ENCODE measurements around the gene HHAT. TPM values are rescaled to one million over a fixed set of nuclear protein-coding genes. Genes with fewer than 3 reads are reported as not detected.

The HHAT gene
- total RNA-seq, 1 experiment from 2014 or later, result 10.0 TPM

- DNase-seq (ENCODE audit: low read depth in 1 of 2, low spot score in 2 of 2), result no peak
- H3K9me3 ChIP-seq (replicated peaks), result no peaks in the 10 kb centered on the region
- no peak overlapping the region for H3K27ac ChIP-seq
- H3K4me3 ChIP-seq, result no peak overlapping the region
- H3K4me1 ChIP-seq (replicated peaks), result peaks cover 24% of the 10 kb centered on the region
- no peaks in the 10 kb centered on the region for H3K27me3 ChIP-seq (replicated peaks)
- no peaks in the 10 kb centered on the region for H3K36me3 ChIP-seq
These were observed 271.9 kb downstream of the HHAT start for GRCh38 chr1:210600421-210601159.

- H3K4me3 ChIP-seq, result no peak overlapping the region
- no peaks in the 10 kb centered on the region for H3K27me3 ChIP-seq (replicated peaks)
- H3K4me1 ChIP-seq (replicated peaks), result peaks cover 9% of the 10 kb centered on the region
- H3K27ac ChIP-seq, result no peak overlapping the region
- H3K36me3 ChIP-seq, result no peaks in the 10 kb centered on the region
- DNase-seq (ENCODE audit: low read depth in 1 of 2, low spot score in 2 of 2), result no peak
- H3K9me3 ChIP-seq (replicated peaks), result no peaks in the 10 kb centered on the region
These were observed 274.4 kb downstream of the HHAT start for GRCh38 chr1:210603123-210603522.

- no peaks in the 10 kb centered on the region for H3K9me3 ChIP-seq (replicated peaks)
- H3K27ac ChIP-seq, result no peak overlapping the region
- no peaks in the 10 kb centered on the region for H3K27me3 ChIP-seq (replicated peaks)
- no peak overlapping the region for H3K4me3 ChIP-seq
- H3K36me3 ChIP-seq, result no peaks in the 10 kb centered on the region
- no peaks in the 10 kb centered on the region for H3K4me1 ChIP-seq (replicated peaks)
- no peak for DNase-seq (ENCODE audit: low read depth in 1 of 2, low spot score in 2 of 2)
These were observed 276.4 kb downstream of the HHAT start for GRCh38 chr1:210605099-210605498.

- H3K9me3 ChIP-seq (replicated peaks), result no peaks in the 10 kb centered on the region
- H3K4me1 ChIP-seq (replicated peaks), result no peaks in the 10 kb centered on the region
- H3K4me3 ChIP-seq, result no peak overlapping the region
- H3K36me3 ChIP-seq, result no peaks in the 10 kb centered on the region
- DNase-seq (ENCODE audit: low read depth in 1 of 2, low spot score in 2 of 2), result no peak
- no peak overlapping the region for H3K27ac ChIP-seq
- H3K27me3 ChIP-seq (replicated peaks), result no peaks in the 10 kb centered on the region
These were observed 278.7 kb downstream of the HHAT start for GRCh38 chr1:210607361-210607760.

GRCh38 chr1:210608767-210609166, 280.1 kb downstream of the HHAT start:
- H3K9me3 ChIP-seq (replicated peaks), result no peaks in the 10 kb centered on the region
- H3K4me3 ChIP-seq, result no peak overlapping the region
- no peak for DNase-seq (ENCODE audit: low read depth in 1 of 2, low spot score in 2 of 2)
- H3K36me3 ChIP-seq, result no peaks in the 10 kb centered on the region
- no peaks in the 10 kb centered on the region for H3K4me1 ChIP-seq (replicated peaks)
- no peaks in the 10 kb centered on the region for H3K27me3 ChIP-seq (replicated peaks)
- no peak overlapping the region for H3K27ac ChIP-seq

GRCh38 chr1:210616356-210616755, 287.7 kb downstream of the HHAT start:
- H3K9me3 ChIP-seq (replicated peaks), result no peaks in the 10 kb centered on the region
- DNase-seq (ENCODE audit: low read depth in 1 of 2, low spot score in 2 of 2), result no peak
- no peaks in the 10 kb centered on the region for H3K27me3 ChIP-seq (replicated peaks)
- H3K4me3 ChIP-seq, result no peak overlapping the region
- H3K27ac ChIP-seq, result no peak overlapping the region
- H3K36me3 ChIP-seq, result no peaks in the 10 kb centered on the region
- H3K4me1 ChIP-seq (replicated peaks), result no peaks in the 10 kb centered on the region

GRCh38 chr1:210617293-210617692, 288.6 kb downstream of the HHAT start:
- no peak overlapping the region for H3K27ac ChIP-seq
- H3K27me3 ChIP-seq (replicated peaks), result no peaks in the 10 kb centered on the region
- H3K36me3 ChIP-seq, result no peaks in the 10 kb centered on the region
- no peak overlapping the region for H3K4me3 ChIP-seq
- no peaks in the 10 kb centered on the region for H3K4me1 ChIP-seq (replicated peaks)
- DNase-seq (ENCODE audit: low read depth in 1 of 2, low spot score in 2 of 2), result no peak
- no peaks in the 10 kb centered on the region for H3K9me3 ChIP-seq (replicated peaks)

DNA sequence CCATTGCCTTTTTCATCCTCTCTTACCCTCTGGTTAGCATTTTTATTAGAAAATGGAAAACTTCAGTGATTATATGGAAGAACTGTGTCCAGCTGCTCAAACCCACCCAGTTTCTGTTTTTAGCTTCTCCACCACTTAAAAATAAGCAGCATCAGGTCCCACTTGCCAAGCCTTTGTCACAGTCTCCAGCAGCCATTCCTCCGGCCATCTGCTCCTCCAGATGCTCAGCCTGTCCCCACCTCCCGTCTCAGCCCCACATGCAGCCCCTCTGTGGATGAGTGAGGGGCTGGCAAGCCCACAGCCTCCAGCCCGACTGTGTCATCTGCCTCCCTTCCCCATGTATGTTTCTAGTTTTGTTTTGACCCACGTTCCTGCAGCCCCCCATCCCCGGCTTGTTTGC, 289.7 kb downstream of the HHAT start:
- Histone ChIP-seq H3K9me3 (replicated peaks) (no peaks in the 10 kb centered on the region), H3K36me3 (no peaks in the 10 kb centered on the region), H3K27ac (no peak overlapping the region), H3K27me3 (replicated peaks) (no peaks in the 10 kb centered on the region), H3K4me1 (replicated peaks) (no peaks in the 10 kb centered on the region), H3K4me3 (no peak overlapping the region)
- DNase-seq (ENCODE audit: low read depth in 1 of 2, low spot score in 2 of 2), result no peak

DNA sequence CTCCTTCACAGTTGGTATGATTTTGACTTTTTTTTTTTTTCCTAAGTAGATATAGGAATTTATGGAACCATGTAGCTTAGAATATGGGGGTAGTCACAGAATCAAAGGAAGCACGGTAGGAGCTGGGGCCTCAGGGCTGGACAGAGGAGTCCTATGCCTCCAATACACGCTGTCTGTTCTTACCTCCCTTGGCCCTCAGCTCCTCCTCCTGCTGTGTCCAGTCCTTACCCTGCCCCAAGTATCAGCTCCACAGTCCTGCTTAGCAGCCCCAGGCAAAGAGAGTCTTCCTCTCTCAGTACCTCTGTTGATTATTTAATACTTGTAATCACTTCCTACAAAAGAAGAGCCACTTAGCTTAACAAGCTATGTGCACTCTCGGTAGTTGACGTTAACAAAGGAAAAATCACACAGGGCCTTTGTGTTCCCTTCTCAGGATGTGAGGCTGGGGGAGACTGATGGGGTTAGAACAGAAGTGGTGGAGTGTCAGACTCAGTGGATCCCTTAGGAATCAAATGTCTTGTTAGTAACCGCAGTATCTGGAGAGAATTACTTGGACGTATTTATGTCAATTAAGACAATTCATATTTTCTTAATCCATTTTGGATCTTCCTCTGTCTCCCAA, 292.3 kb downstream of the HHAT start:
- Histone ChIP-seq H3K4me3 (no peak overlapping the region), H3K4me1 (replicated peaks) (no peaks in the 10 kb centered on the region), H3K9me3 (replicated peaks) (no peaks in the 10 kb centered on the region), H3K27ac (no peak overlapping the region), H3K27me3 (replicated peaks) (no peaks in the 10 kb centered on the region), H3K36me3 (no peaks in the 10 kb centered on the region)
- no peak for DNase-seq (ENCODE audit: low read depth in 1 of 2, low spot score in 2 of 2)

DNA sequence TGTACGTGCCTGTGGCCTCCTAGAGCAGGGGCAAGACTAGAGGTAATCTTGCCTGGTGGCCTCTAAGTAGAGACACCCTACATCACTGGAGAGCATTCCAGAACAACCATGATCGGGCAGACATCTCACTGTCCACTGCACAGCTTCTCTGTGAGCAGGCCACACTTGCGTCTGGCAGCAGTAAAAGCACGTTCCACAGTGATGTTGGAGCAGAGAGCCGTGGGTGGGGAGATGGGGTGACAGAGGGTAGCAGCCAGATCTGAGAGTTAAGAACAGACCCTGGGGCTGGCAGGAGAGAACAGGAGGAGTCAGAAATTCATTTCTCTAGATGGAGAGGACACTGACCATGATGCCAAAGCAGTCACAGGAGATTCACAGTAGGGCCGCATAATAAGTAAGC, 293.0 kb downstream of the HHAT start:
- no peaks in the 10 kb centered on the region for H3K36me3 ChIP-seq
- H3K9me3 ChIP-seq (replicated peaks), result no peaks in the 10 kb centered on the region
- no peak overlapping the region for H3K4me3 ChIP-seq
- H3K27me3 ChIP-seq (replicated peaks), result no peaks in the 10 kb centered on the region
- no peaks in the 10 kb centered on the region for H3K4me1 ChIP-seq (replicated peaks)
- H3K27ac ChIP-seq, result no peak overlapping the region
- no peak for DNase-seq (ENCODE audit: low read depth in 1 of 2, low spot score in 2 of 2)

DNA sequence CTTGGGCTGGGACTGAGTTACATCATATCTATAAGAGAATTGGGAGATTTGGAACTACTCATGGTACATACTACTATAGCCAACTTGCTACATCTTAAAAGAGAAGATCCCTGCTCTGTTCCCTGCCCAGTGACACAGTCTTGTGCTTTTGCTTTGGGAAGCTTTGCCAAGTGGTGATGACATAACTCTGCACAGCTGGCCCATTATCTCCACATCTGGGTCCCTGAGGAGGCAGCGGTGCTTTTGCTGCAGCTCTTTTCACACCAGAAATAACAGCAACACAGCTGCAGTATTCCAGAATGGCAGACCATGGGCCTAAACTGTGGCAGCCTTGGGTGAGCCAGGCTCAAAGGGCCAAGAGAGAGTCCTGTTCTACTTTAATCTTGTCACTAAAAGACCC, 296.0 kb downstream of the HHAT start:
- Histone ChIP-seq H3K36me3 (no peaks in the 10 kb centered on the region), H3K9me3 (replicated peaks) (no peaks in the 10 kb centered on the region), H3K27ac (no peak overlapping the region), H3K4me1 (replicated peaks) (no peaks in the 10 kb centered on the region), H3K27me3 (replicated peaks) (no peaks in the 10 kb centered on the region), H3K4me3 (no peak overlapping the region)
- DNase-seq (ENCODE audit: low read depth in 1 of 2, low spot score in 2 of 2), result no peak

- Histone ChIP-seq H3K36me3 (no peaks in the 10 kb centered on the region), H3K27me3 (replicated peaks) (no peaks in the 10 kb centered on the region), H3K4me1 (replicated peaks) (no peaks in the 10 kb centered on the region), H3K9me3 (replicated peaks) (no peaks in the 10 kb centered on the region), H3K4me3 (no peak overlapping the region), H3K27ac (no peak overlapping the region)
- no peak for DNase-seq (ENCODE audit: low read depth in 1 of 2, low spot score in 2 of 2)
These were observed 297.0 kb downstream of the HHAT start for GRCh38 chr1:210625715-210626114.

DNA sequence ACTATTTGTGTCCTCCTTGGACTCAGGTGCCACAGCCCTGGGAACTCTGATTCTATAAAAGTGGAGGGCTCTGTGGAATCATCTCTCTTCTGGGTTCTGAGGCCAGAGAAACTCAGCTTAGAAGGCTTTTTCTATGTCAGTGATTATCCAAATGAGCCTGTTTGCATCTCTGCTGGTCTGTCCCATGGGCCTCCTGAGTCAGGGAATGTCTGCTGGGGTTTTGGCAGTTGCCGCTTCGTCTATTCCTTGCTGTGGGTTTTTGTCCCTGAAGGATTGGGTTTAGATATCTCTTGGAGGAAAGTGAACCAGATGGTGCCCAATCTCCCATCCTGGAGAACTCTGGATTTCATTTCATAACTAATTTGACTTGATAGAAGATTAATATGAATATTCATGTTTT, 297.6 kb downstream of the HHAT start:
- H3K9me3 ChIP-seq (replicated peaks), result no peaks in the 10 kb centered on the region
- no peaks in the 10 kb centered on the region for H3K27me3 ChIP-seq (replicated peaks)
- no peak overlapping the region for H3K4me3 ChIP-seq
- H3K4me1 ChIP-seq (replicated peaks), result no peaks in the 10 kb centered on the region
- no peak for DNase-seq (ENCODE audit: low read depth in 1 of 2, low spot score in 2 of 2)
- no peak overlapping the region for H3K27ac ChIP-seq
- H3K36me3 ChIP-seq, result no peaks in the 10 kb centered on the region

- Histone ChIP-seq H3K36me3 (no peaks in the 10 kb centered on the region), H3K4me1 (replicated peaks) (no peaks in the 10 kb centered on the region), H3K9me3 (replicated peaks) (no peaks in the 10 kb centered on the region), H3K27me3 (replicated peaks) (no peaks in the 10 kb centered on the region), H3K4me3 (no peak overlapping the region), H3K27ac (no peak overlapping the region)
- no peak for DNase-seq (ENCODE audit: low read depth in 1 of 2, low spot score in 2 of 2)
These were observed 299.1 kb downstream of the HHAT start for GRCh38 chr1:210627755-210628154.

DNA sequence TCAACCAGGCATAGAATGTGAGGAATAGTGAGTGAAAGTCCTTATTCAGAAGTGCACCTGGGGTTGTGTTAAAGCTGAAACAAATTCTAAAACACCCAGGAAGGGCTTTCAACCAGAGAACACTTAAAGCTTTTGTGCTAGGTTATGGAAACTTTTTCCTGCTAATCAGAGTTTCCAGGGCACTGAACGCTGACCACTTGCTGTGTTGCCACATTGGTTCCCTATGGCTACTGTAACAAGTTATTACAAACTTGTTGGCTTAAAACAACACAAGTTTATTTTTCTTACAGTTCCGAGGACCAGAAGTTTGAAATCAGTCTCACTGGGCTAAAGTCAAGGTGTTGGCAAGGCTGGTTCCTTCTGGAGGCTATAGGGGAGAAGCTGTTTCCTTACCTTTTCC, 300.6 kb downstream of the HHAT start:
- H3K27ac ChIP-seq, result no peak overlapping the region
- no peak for DNase-seq (ENCODE audit: low read depth in 1 of 2, low spot score in 2 of 2)
- no peaks in the 10 kb centered on the region for H3K4me1 ChIP-seq (replicated peaks)
- H3K36me3 ChIP-seq, result no peaks in the 10 kb centered on the region
- H3K27me3 ChIP-seq (replicated peaks), result no peaks in the 10 kb centered on the region
- H3K9me3 ChIP-seq (replicated peaks), result no peaks in the 10 kb centered on the region
- H3K4me3 ChIP-seq, result no peak overlapping the region

All from SJSA1 (cell line).